ENCODE measurements around the gene OTUB1.

OTUB1 gene

DNA sequence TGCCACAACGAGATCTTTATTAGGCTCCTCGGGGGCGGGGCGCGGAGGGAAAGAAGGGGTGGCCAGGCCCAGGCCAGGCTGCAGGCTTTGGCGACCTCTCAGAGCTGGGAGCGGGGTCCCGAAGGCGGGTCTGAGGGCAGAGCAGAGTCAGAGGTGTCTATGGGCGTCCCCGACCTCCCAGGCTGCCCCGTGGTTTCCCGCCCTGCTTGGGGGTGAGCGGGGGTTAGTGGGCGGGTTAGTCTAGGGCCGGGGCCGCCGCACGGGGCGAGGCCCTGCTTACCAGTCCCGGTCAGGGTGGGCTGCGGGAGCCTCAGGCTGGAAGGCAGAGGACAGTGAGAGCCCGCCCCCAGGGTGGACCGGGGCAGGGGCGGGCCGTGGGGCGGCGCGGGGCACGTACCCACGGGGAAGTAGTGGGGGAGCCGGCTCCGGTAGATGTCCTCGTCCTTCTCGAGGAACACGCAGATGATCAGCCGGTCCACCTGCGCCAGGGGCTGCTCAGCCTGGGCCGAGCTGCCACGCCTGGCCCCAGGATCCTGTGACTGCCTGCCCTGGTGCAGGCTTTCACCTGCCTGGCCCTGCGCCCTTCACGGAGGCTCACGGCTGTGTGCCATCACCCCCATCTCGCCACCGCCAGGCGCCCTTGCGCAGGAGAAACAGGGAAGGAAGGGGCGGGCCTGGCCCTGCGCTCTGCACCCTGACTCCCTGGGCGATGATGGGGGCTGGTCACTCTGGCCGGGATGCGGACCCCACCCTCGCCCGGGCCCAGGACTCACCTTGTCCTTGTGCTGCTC lies 12.5 kb downstream of the OTUB1 start:
- peaks cover 5% of the 10 kb centered on the region for H3K4me1 ChIP-seq (ENCODE audit: control insufficient read depth, insufficient read depth, low read length, unreplicated experiment)
- H2AFZ ChIP-seq (ENCODE audit: low read length, unreplicated experiment) = no peak overlapping the region
- no peaks in the 10 kb centered on the region for H3K36me3 ChIP-seq (ENCODE audit: insufficient read depth, low read length)
- H3K27ac ChIP-seq (ENCODE audit: low read depth, low read length) = no peak overlapping the region
- H3K27me3 ChIP-seq (ENCODE audit: insufficient read depth, low read length) = no peaks in the 10 kb centered on the region
- H3K4me3 ChIP-seq (ENCODE audit: low read depth, low read length) = no peak overlapping the region
- no peaks in the 10 kb centered on the region for H3K79me2 ChIP-seq (ENCODE audit: control insufficient read depth, insufficient read depth, low read length, unreplicated experiment)

DNA sequence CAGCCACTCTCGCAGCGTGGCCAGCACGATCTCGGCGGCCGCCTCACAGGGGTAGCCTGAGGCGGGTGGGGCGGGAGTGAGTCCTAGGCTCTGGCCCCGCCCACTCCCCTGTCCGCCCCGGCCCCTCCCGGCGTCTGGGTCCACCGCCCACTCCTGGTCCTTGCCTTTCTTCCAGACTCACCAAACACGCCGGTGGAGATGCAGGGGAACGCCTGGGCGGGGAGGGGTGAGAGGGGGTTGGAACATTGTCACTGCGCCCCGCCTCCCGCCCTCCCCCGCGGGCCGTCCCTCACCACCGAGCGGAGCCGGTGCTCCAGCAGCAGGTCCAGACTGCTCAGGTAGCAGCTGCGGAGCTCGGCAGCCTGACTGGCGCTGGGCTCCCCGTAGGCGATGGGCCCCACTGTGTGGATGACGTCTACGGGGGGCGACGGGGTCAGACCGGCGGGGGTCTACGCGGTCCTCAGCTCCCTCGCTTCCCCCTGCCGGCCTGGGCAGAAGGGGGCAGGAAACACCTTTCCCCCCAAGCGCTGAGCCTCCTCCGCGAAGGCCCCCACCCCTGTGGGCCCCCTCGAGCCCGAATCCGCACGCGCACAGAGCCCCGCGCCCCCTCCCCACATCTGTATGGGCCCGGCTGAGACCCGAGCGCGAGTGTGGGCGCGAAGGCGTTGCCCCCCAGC lies 13.2 kb downstream of the OTUB1 start:
- Histone ChIP-seq H3K79me2 (ENCODE audit: control insufficient read depth, insufficient read depth, low read length, unreplicated experiment) (no peaks in the 10 kb centered on the region), H3K36me3 (ENCODE audit: insufficient read depth, low read length) (no peaks in the 10 kb centered on the region), H3K27ac (ENCODE audit: low read depth, low read length) (no peak overlapping the region), H3K4me3 (ENCODE audit: low read depth, low read length) (no peak overlapping the region), H2AFZ (ENCODE audit: low read length, unreplicated experiment) (no peak overlapping the region), H3K4me1 (ENCODE audit: control insufficient read depth, insufficient read depth, low read length, unreplicated experiment) (peaks cover 5% of the 10 kb centered on the region), H3K27me3 (ENCODE audit: insufficient read depth, low read length) (no peaks in the 10 kb centered on the region)

DNA sequence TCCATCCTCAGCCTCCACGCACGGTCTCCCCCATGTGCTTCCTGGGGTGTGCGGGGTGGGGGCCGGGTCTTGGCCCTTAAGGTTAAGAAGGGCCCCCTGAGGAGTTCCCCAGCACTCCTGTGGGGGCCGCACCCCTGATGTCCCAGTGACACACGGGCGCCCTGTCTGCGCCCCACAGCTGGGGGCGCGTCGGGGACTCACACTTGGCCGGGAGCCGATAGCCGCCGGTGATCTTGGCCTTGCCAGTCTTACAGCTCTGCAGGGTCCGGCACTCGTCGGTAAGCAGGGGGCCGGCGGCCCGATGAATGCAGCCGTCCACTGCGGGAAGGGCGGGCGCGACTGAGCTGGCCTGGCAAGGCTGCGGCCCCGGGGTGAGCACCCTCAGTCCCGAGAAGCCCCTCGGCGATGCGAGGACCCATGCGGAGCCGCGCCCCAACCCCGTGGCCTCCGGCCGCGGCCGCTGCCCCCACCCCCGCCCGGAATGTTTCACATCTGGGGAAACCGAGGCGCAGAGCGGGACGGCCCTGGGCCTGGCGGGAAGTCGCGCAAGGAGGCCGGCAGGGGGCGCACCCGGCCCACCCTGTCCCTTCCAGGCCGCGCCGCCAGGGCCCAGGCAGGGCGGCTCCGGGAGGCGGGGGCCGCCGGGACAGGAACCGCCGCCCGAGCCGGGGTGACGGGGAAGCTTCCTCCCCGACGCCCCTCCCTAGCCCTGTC lies 13.9 kb downstream of the OTUB1 start:
- H3K4me1 ChIP-seq (ENCODE audit: control insufficient read depth, insufficient read depth, low read length, unreplicated experiment) = peaks cover 5% of the 10 kb centered on the region
- no peaks in the 10 kb centered on the region for H3K27me3 ChIP-seq (ENCODE audit: insufficient read depth, low read length)
- no peaks in the 10 kb centered on the region for H3K79me2 ChIP-seq (ENCODE audit: control insufficient read depth, insufficient read depth, low read length, unreplicated experiment)
- no peaks in the 10 kb centered on the region for H3K36me3 ChIP-seq (ENCODE audit: insufficient read depth, low read length)
- H3K27ac ChIP-seq (ENCODE audit: low read depth, low read length) = no peak overlapping the region
- no peak overlapping the region for H2AFZ ChIP-seq (ENCODE audit: low read length, unreplicated experiment)
- H3K4me3 ChIP-seq (ENCODE audit: low read depth, low read length) = peak overlapping the region; percentile 42

DNA sequence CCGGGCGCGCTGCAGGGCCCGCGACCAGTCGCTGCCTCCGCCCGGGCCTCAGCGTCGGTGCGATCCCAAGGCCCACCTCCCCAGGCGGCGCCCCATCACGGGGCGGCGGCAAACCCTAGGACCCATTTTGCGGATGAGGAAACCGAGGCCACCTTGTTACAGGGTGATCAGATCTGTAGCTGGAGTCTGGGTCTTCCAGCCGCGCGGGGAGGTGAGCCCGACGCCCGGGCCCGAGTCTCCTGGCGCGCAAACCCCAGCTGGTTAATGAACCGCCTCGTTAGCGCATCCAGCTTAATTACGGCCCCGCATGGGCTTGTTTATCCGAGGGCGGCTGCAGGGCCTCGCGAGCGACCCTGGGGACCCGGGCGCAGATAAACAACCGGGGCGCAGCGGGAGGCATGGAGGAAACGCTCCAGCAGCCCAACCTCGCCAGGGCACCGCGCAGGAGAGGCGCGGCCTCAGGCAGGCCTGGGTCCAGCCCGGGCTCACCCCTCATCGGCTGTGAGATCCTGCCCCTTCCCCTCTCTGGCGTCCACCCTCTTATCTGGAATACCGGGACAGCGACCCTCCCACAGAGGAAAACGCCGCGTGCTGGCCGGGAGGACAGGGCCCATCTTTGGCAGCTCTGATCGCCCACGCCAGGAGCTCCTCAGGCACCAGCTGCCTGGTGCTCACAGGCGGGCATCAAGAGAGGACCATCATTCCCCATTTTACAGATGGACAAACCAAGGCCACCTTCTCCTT lies 14.7 kb downstream of the OTUB1 start:
- no peak overlapping the region for H2AFZ ChIP-seq (ENCODE audit: low read length, unreplicated experiment)
- H3K4me1 ChIP-seq (ENCODE audit: control insufficient read depth, insufficient read depth, low read length, unreplicated experiment) = peaks cover 5% of the 10 kb centered on the region
- no peaks in the 10 kb centered on the region for H3K36me3 ChIP-seq (ENCODE audit: insufficient read depth, low read length)
- no peaks in the 10 kb centered on the region for H3K27me3 ChIP-seq (ENCODE audit: insufficient read depth, low read length)
- no peak overlapping the region for H3K27ac ChIP-seq (ENCODE audit: low read depth, low read length)
- H3K4me3 ChIP-seq (ENCODE audit: low read depth, low read length) = peak overlapping the region; percentile 40; the same call in 1 of the 2 replicates
- no peaks in the 10 kb centered on the region for H3K79me2 ChIP-seq (ENCODE audit: control insufficient read depth, insufficient read depth, low read length, unreplicated experiment)

DNA sequence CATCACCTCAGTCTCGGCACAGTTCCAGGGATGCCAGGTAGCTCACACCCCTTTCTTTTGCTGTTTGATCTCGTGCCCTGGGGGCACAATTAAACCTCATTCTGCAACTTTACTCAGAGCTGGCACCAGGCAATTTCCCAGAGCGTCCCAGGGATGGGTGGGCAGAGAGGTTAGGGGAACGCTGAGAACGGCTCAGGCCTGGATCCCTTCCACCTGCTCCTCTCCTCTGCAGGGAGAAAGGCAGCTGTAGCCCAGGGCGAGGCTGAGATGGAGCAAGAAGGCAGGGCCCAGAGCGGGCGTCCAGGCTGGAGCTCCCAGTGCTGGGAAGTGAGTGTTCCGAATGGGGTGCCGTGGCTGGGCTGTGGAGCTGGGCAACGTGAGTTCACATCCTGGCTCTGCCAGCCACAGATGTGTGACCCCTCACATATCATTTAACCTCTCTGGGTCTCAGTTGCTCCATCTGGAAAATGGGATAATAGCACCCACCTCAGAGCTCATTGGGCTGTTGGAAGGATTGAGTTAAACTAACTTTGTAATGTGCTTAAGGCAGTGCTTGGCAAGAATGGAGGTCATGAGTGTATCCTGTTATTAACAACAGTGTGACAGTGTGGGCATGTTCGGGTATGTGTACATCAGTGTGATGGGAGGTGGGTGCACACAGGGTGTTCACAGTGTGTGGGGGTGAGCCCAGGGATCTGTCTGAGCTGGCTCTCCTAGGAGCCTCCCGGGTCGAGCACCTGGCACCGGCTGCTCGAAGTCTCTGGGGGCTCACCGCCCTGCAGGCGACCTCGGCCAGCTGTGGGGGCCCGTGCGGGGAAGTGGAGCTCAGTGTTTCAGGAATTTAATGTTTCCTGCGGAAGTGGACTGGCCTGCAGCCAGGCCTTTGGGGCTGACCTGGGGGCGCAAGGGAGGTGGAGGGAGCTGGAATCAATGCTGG lies 15.5 kb downstream of the OTUB1 start:
- no peaks in the 10 kb centered on the region for H3K27me3 ChIP-seq (ENCODE audit: insufficient read depth, low read length)
- H3K27ac ChIP-seq (ENCODE audit: low read depth, low read length) = no peak overlapping the region
- no peaks in the 10 kb centered on the region for H3K36me3 ChIP-seq (ENCODE audit: insufficient read depth, low read length)
- no peaks in the 10 kb centered on the region for H3K79me2 ChIP-seq (ENCODE audit: control insufficient read depth, insufficient read depth, low read length, unreplicated experiment)
- peaks cover 7% of the 10 kb centered on the region for H3K4me1 ChIP-seq (ENCODE audit: control insufficient read depth, insufficient read depth, low read length, unreplicated experiment)
- H2AFZ ChIP-seq (ENCODE audit: low read length, unreplicated experiment) = no peak overlapping the region
- H3K4me3 ChIP-seq (ENCODE audit: low read depth, low read length) = no peak overlapping the region

DNA sequence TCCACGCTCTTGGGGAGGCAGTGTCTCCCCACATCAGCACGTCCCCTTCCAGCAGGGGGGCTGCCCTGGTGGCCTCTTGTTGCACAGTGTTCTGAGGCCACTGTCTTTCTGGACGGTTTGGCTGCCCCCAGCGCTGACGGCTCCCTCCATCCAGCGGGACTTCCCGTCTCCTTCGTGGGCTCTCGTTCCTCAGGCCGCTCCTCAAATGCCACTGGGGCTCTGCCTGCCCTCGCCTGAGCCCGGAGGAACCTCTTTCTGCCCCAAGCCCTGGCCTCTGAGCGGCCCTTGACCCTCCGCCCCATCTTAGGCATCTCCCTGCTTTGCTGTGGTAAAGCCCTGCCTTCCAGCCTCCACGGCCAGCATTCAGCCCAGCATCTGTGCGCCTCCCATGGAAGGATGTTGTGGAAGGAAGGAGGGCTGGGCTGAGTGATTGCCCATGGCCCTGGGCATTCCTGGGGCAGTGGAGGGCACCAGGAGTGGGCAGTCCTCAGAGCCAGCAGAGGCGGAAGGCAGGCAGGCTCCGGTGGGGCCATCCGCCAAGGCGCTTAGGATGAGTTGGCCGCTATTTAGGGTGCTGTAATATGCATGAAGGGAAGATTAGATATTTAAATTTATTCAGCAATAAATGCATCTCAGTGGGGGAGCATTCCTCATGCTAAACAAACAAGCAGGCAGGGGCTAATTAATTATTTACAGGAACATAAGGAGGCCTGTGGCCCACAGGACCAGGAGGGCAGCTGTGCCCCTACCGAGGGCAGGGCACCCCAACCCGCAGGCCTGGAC lies 17.8 kb downstream of the OTUB1 start:
- Histone ChIP-seq H3K27ac (ENCODE audit: low read depth, low read length) (no peak overlapping the region), H2AFZ (ENCODE audit: low read length, unreplicated experiment) (no peak overlapping the region), H3K4me3 (ENCODE audit: low read depth, low read length) (no peak overlapping the region), H3K36me3 (ENCODE audit: insufficient read depth, low read length) (no peaks in the 10 kb centered on the region), H3K4me1 (ENCODE audit: control insufficient read depth, insufficient read depth, low read length, unreplicated experiment) (peaks cover 15% of the 10 kb centered on the region), H3K27me3 (ENCODE audit: insufficient read depth, low read length) (no peaks in the 10 kb centered on the region), H3K79me2 (ENCODE audit: control insufficient read depth, insufficient read depth, low read length, unreplicated experiment) (no peaks in the 10 kb centered on the region)

DNA sequence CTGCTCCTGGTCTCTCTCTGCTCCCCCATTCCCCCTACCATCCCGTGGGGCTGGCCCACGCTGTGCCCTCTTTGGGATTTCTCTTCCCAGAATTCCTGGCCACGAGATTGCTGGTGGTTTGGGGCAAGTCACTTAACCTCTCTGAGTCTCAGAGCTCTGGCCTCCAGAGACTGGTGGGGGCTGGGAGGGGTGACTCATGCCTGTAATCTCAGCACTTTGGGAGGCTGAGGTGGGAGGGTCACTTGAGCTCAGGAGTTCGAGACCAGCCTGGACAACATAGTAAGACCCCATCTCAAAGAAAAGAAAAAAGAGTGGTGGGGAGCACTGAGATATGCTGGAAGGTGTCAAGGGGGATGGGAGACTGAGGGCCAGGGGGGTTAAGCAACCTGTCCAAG lies 18.3 kb downstream of the OTUB1 start:
- Histone ChIP-seq H3K27ac (ENCODE audit: low read depth, low read length) (no peak overlapping the region), H3K27me3 (ENCODE audit: insufficient read depth, low read length) (no peaks in the 10 kb centered on the region)

DNA sequence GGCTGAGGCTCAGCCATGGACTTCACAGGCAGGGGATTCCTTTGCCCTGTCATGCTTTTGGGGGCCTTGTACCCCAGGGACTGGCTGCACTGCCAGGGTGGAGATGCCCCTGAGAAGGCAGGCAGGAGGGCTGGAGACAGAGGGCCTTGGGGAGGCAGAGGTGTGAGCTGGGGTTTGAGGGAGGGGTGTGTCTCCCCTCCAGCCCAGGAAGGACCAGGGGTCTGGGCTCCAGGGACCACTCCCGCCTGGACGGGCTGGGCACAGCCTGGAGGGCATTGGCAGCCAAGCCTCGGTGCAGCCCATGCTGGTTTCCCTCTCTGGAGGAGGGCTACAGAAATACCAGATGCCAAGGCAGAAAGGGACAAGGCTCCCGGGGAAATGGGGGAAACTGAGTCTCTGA lies 19.5 kb downstream of the OTUB1 start:
- Histone ChIP-seq H3K4me1 (ENCODE audit: control insufficient read depth, insufficient read depth, low read length, unreplicated experiment) (peaks cover 10% of the 10 kb centered on the region), H3K36me3 (ENCODE audit: insufficient read depth, low read length) (no peaks in the 10 kb centered on the region), H3K27me3 (ENCODE audit: insufficient read depth, low read length) (no peaks in the 10 kb centered on the region), H2AFZ (ENCODE audit: low read length, unreplicated experiment) (no peak overlapping the region), H3K4me3 (ENCODE audit: low read depth, low read length) (no peak overlapping the region), H3K79me2 (ENCODE audit: control insufficient read depth, insufficient read depth, low read length, unreplicated experiment) (no peaks in the 10 kb centered on the region), H3K27ac (ENCODE audit: low read depth, low read length) (no peak overlapping the region)

More for the DNA sequence above, 18.3 kb downstream of the OTUB1 start:
- Histone ChIP-seq H2AFZ (ENCODE audit: low read length, unreplicated experiment) (no peak overlapping the region), H3K4me3 (ENCODE audit: low read depth, low read length) (no peak overlapping the region), H3K79me2 (ENCODE audit: control insufficient read depth, insufficient read depth, low read length, unreplicated experiment) (no peaks in the 10 kb centered on the region), H3K36me3 (ENCODE audit: insufficient read depth, low read length) (no peaks in the 10 kb centered on the region), H3K4me1 (ENCODE audit: control insufficient read depth, insufficient read depth, low read length, unreplicated experiment) (peaks cover 15% of the 10 kb centered on the region)

DNA sequence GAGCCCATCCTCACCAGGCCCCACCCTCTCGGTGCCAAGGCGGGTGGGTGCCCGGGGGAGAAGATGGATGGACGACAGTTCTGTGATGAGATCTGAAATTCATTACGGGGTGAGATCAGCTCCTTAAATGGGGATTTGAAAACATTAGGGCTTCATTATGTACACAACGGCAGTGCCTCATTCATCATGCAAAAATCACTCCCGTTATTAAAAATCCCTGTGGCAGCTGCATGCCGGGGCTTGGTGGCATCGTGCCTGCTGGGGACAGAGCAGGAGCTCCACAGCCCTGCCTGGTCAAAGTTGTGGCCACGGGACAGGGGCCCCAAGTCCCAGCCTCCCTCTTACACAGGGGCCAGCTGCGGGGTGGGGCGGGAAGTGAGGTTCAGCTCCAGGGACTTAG lies 20.2 kb downstream of the OTUB1 start:
- Histone ChIP-seq H3K36me3 (ENCODE audit: insufficient read depth, low read length) (no peaks in the 10 kb centered on the region), H3K79me2 (ENCODE audit: control insufficient read depth, insufficient read depth, low read length, unreplicated experiment) (no peaks in the 10 kb centered on the region), H3K4me3 (ENCODE audit: low read depth, low read length) (no peak overlapping the region), H3K27ac (ENCODE audit: low read depth, low read length) (no peak overlapping the region), H2AFZ (ENCODE audit: low read length, unreplicated experiment) (no peak overlapping the region), H3K4me1 (ENCODE audit: control insufficient read depth, insufficient read depth, low read length, unreplicated experiment) (peaks cover 10% of the 10 kb centered on the region), H3K27me3 (ENCODE audit: insufficient read depth, low read length) (no peaks in the 10 kb centered on the region)
